ENCODE results near the gene MDFIC. TPM values are rescaled to one million over a fixed set of nuclear protein-coding genes. Genes with fewer than 3 reads are reported as not detected.

Gene MDFIC
- polyA plus RNA-seq, 1 of the 3 experiments (the other 2 are of a cell fraction) = 2.8 TPM

GRCh38 chr7:114900127-114900526, 21.8 kb upstream of the MDFIC start:
- Histone ChIP-seq H4K20me1 (ENCODE audit: insufficient read depth) (no peaks in the 10 kb centered on the region), H3K79me2 (ENCODE audit: insufficient read depth) (no peaks in the 10 kb centered on the region), H3K36me3 (replicated peaks in 1 of 2; ENCODE audit: control insufficient read depth in 1 of 2, insufficient read depth in 2 of 2, low read length in 1 of 2) (no peaks in the 10 kb centered on the region), H3K9me3 (no peaks in the 10 kb centered on the region), H3K4me2 (no peak overlapping the region), H3K27me3 (ENCODE audit: insufficient read depth) (0 out of 2 replicates have a peak, but pooled peaks cover 6% of the 10 kb centered on the region), H3K27ac (ENCODE audit: low read depth in 2 of 2, low read length in 1 of 2) (no peak overlapping the region), H3K4me3 (ENCODE audit: low read depth in 2 of 2, low read length in 1 of 2) (no peak overlapping the region), H3K4me1 (ENCODE audit: control insufficient read depth in 1 of 2, insufficient read depth in 2 of 2, low read depth in 1 of 2, low read length in 1 of 2) (no peaks in the 10 kb centered on the region), H3K9ac (no peak overlapping the region), H2AFZ (ENCODE audit: low read depth) (no peak overlapping the region), H3F3A (replicated peaks; ENCODE audit: insufficient read depth) (no peaks in the 10 kb centered on the region), H3K9me2 (no peaks in the 10 kb centered on the region; the same call in 1 of the 2 replicates)
- WGBS (ENCODE audit: low lambda C conversion rate) = 10% methylated on average over 1 of the region's 1 CpG
- DNase-seq = no peak
- TF ChIP-seq EP300 (IDR thresholded peaks at IDR 0.05; ENCODE audit: borderline replicate concordance in 1 of 2, low read depth in 1 of 2, low read length in 1 of 2) = no peak
- TF ChIP-seq GABPA (IDR thresholded peaks at IDR 0.05; ENCODE audit: low read depth) = no peak
- no peak for TF ChIP-seq ELF1 (IDR thresholded peaks at IDR 0.05)
- TF ChIP-seq MXI1 (IDR thresholded peaks at IDR 0.05; ENCODE audit: low read depth, low read length) = no peak
- no peak for TF ChIP-seq RFX5 (IDR thresholded peaks at IDR 0.05; ENCODE audit: low read length)
- TF ChIP-seq TEAD4 (IDR thresholded peaks at IDR 0.05; ENCODE audit: borderline replicate concordance, insufficient read depth) = no peak
- no peak for TF ChIP-seq FOXM1 (IDR thresholded peaks at IDR 0.05; ENCODE audit: low read depth)
- no peak for TF ChIP-seq FOXJ3 (CRISPR knock-in tag; IDR thresholded peaks at IDR 0.05)
- TF ChIP-seq USF1 (IDR thresholded peaks at IDR 0.05; ENCODE audit: borderline replicate concordance, low read depth) = no peak
- no peak for TF ChIP-seq TAF1 (IDR thresholded peaks at IDR 0.05; ENCODE audit: borderline replicate concordance, low read depth, low read length)
- TF ChIP-seq ZBTB33 (IDR thresholded peaks at IDR 0.05; ENCODE audit: borderline replicate concordance, low read depth) = no peak
- no peak for TF ChIP-seq RXRA (IDR thresholded peaks at IDR 0.05; ENCODE audit: borderline replicate concordance, low read depth)
- TF ChIP-seq POLR2AphosphoS5 (IDR thresholded peaks at IDR 0.05; ENCODE audit: low read depth, low read length) = no peak
- ChIA-PET CTCF (no interaction called here), POLR2A (no interaction called here)

GRCh38 chr7:114901771-114902170, 20.1 kb upstream of the MDFIC start:
- ChIA-PET POLR2A (no interaction called here), CTCF (no interaction called here)
- H3K36me3 ChIP-seq (replicated peaks in 1 of 2; ENCODE audit: control insufficient read depth in 1 of 2, insufficient read depth in 2 of 2, low read length in 1 of 2) = no peaks in the 10 kb centered on the region
- no peak overlapping the region for H3K4me3 ChIP-seq (ENCODE audit: low read depth in 2 of 2, low read length in 1 of 2)
- no peak overlapping the region for H3K9ac ChIP-seq
- no peaks in the 10 kb centered on the region for H3K9me3 ChIP-seq
- H3F3A ChIP-seq (replicated peaks; ENCODE audit: insufficient read depth) = no peaks in the 10 kb centered on the region
- no peaks in the 10 kb centered on the region for H3K79me2 ChIP-seq (ENCODE audit: insufficient read depth)
- H3K9me2 ChIP-seq = no peaks in the 10 kb centered on the region; the same call in 1 of the 2 replicates
- H3K27ac ChIP-seq (ENCODE audit: low read depth in 2 of 2, low read length in 1 of 2) = no peak overlapping the region
- no peaks in the 10 kb centered on the region for H3K4me1 ChIP-seq (ENCODE audit: control insufficient read depth in 1 of 2, insufficient read depth in 2 of 2, low read depth in 1 of 2, low read length in 1 of 2)
- WGBS (ENCODE audit: low lambda C conversion rate) = 7% methylated on average over 1 of the region's 1 CpG
- H4K20me1 ChIP-seq (ENCODE audit: insufficient read depth) = no peaks in the 10 kb centered on the region
- H3K27me3 ChIP-seq (ENCODE audit: insufficient read depth) = 0 out of 2 replicates have a peak, but pooled peaks cover 6% of the 10 kb centered on the region
- H2AFZ ChIP-seq (ENCODE audit: low read depth) = no peak overlapping the region
- no peak for DNase-seq
- no peak overlapping the region for H3K4me2 ChIP-seq
- no peak for TF ChIP-seq TCF12 (IDR thresholded peaks at IDR 0.05)
- TF ChIP-seq ELF1 (IDR thresholded peaks at IDR 0.05) = no peak
- TF ChIP-seq SMC3 (IDR thresholded peaks at IDR 0.05; ENCODE audit: low read depth, low read length) = no peak
- no peak for TF ChIP-seq POLR2AphosphoS5 (IDR thresholded peaks at IDR 0.05; ENCODE audit: low read depth, low read length)
- TF ChIP-seq USF2 (IDR thresholded peaks at IDR 0.05; ENCODE audit: borderline replicate concordance, low read depth, low read length) = no peak
- TF ChIP-seq CHD2 (IDR thresholded peaks at IDR 0.05; ENCODE audit: low read length, partially characterized antibody) = no peak
- TF ChIP-seq MXI1 (IDR thresholded peaks at IDR 0.05; ENCODE audit: low read depth, low read length) = no peak
- no peak for TF ChIP-seq NRF1 (IDR thresholded peaks at IDR 0.05; ENCODE audit: low read depth, low read length)
- TF ChIP-seq CTCF (IDR thresholded peaks at IDR 0.05) = no peak
- no peak for TF ChIP-seq USF1 (IDR thresholded peaks at IDR 0.05; ENCODE audit: borderline replicate concordance, low read depth)
